NCI-H1092 (cell line): ENCODE results near the gene DPF3.

ENCODE experiments used
- DNase-seq: peaks from one replicate; lab custom pipeline; 2025; lab: John Stamatoyannopoulos, UW

The DPF3 gene

GRCh38 chr14:72904840-72905561 lies 11.1 kb upstream of the DPF3 start:
- peak; percentile 12 for DNase-seq

- DNase-seq = no peak
Measured at GRCh38 chr14:72904218-72904617, 10.3 kb upstream of the DPF3 start.

GRCh38 chr14:72903716-72904115 lies 9.8 kb upstream of the DPF3 start:
- no peak for DNase-seq

- DNase-seq = no peak
Measured at GRCh38 chr14:72902801-72903530, 9.1 kb upstream of the DPF3 start.

- no peak for DNase-seq
Measured at GRCh38 chr14:72901361-72901760, 7.5 kb upstream of the DPF3 start.

GRCh38 chr14:72898448-72898847 lies 4.5 kb upstream of the DPF3 start:
- DNase-seq = no peak

- DNase-seq = no peak
Measured at GRCh38 chr14:72894623-72895378, 900 bp upstream of the DPF3 start.

- no peak for DNase-seq
Measured at GRCh38 chr14:72894323-72894622, 372 bp upstream of the DPF3 start.

- DNase-seq = no peak
Measured at GRCh38 chr14:72892879-72893635, 844 bp downstream of the DPF3 start.

- DNase-seq = no peak
Measured at GRCh38 chr14:72892103-72892878, 1.6 kb downstream of the DPF3 start.

GRCh38 chr14:72891666-72892102 lies 2.2 kb downstream of the DPF3 start:
- no peak for DNase-seq

- DNase-seq = no peak
Measured at GRCh38 chr14:72889366-72889765, 4.5 kb downstream of the DPF3 start.

GRCh38 chr14:72888636-72889201 lies 5.2 kb downstream of the DPF3 start:
- DNase-seq = no peak

- DNase-seq = no peak
Measured at GRCh38 chr14:72888192-72888591, 5.7 kb downstream of the DPF3 start.

GRCh38 chr14:72887514-72887913 lies 6.4 kb downstream of the DPF3 start:
- no peak for DNase-seq

GRCh38 chr14:72884386-72884785 lies 9.5 kb downstream of the DPF3 start:
- DNase-seq = no peak

GRCh38 chr14:72883961-72884360 lies 9.9 kb downstream of the DPF3 start:
- no peak for DNase-seq

- no peak for DNase-seq
Measured at GRCh38 chr14:72883109-72883508, 10.8 kb downstream of the DPF3 start.

GRCh38 chr14:72882463-72882862 lies 11.4 kb downstream of the DPF3 start:
- no peak for DNase-seq

GRCh38 chr14:72882047-72882446 lies 11.9 kb downstream of the DPF3 start:
- DNase-seq = no peak

- DNase-seq = no peak
Measured at GRCh38 chr14:72881543-72881942, 12.4 kb downstream of the DPF3 start.
